ENCODE measurements around the gene KCNK6. TPM values are rescaled to one million over a fixed set of nuclear protein-coding genes. Genes with fewer than 3 reads are reported as not detected.

The KCNK6 gene
- total and polyA plus RNA-seq, 2 of the 8 experiments (the other 6 are each of a cell fraction or from before 2014, with no cell fraction given) = 10.6 to 13.3 TPM

DNA sequence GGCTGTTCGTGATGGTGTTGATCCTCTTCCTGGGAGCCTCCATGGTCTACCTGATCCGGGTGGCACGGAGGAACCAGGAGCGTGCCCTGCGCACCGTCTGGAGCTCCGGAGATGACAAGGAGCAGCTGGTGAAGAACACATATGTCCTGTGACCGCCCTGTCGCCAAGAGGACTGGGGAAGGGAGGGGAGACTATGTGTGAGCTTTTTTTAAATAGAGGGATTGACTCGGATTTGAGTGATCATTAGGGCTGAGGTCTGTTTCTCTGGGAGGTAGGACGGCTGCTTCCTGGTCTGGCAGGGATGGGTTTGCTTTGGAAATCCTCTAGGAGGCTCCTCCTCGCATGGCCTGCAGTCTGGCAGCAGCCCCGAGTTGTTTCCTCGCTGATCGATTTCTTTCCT lies 27.8 kb upstream of the KCNK6 start:
- Histone ChIP-seq H3K23ac (ENCODE audit: insufficient read length) (no peak overlapping the region), H3K56ac (replicated peaks; ENCODE audit: insufficient read length, low read depth, low read length) (no peak overlapping the region), H2BK5ac (ENCODE audit: low read depth, low read length) (no peak overlapping the region), H2BK20ac (ENCODE audit: low read length) (no peak overlapping the region), H2BK15ac (ENCODE audit: low read length) (no peak overlapping the region), H3K14ac (ENCODE audit: insufficient read length) (no peak overlapping the region), H4K5ac (ENCODE audit: insufficient read length, low read depth, low read length) (no peak overlapping the region), H4K20me1 (replicated peaks in 1 of 2; ENCODE audit: control insufficient read depth in 1 of 2, insufficient read depth in 2 of 2, low read length in 2 of 2) (peaks cover 2 to 7% of the 10 kb centered on the region in 2 experiments), H4K8ac (ENCODE audit: extremely low read depth, insufficient read depth, low read length) (no peak overlapping the region; the same call in 1 of the 2 replicates), H3K79me1 (ENCODE audit: low read depth, low read length) (no peaks in the 10 kb centered on the region), H3K79me2 (ENCODE audit: control insufficient read depth in 1 of 2, insufficient read depth in 2 of 2, low read length in 2 of 2) (no peaks in the 10 kb centered on the region), H3K4me1 (replicated peaks in 1 of 4; ENCODE audit: control insufficient read depth in 3 of 4, insufficient read depth in 4 of 4, low read length in 3 of 4) (no peaks in the 10 kb centered on the region), H3K9ac (replicated peaks in 1 of 4; ENCODE audit: extremely low read depth in 1 of 4, low read depth in 3 of 4, low read length in 3 of 4) (no peak overlapping the region), H3K4me3 (ENCODE audit: extremely low read depth in 1 of 4, insufficient read depth in 2 of 4, low read depth in 3 of 4, low read length in 4 of 4) (no peak overlapping the region), H4K91ac (replicated peaks; ENCODE audit: insufficient read length, low read length) (no peak overlapping the region), H3K27ac (ENCODE audit: low read depth, low read length) (no peak overlapping the region), H3K27me3 (replicated peaks in 1 of 4; ENCODE audit: control insufficient read depth in 3 of 4, extremely low read depth in 1 of 4, insufficient read depth in 3 of 4, low read length in 3 of 4) (no peaks in the 10 kb centered on the region), H3K36me3 (ENCODE audit: control insufficient read depth in 2 of 4, insufficient read depth in 4 of 4, low read length in 3 of 4) (peaks cover 14 to 49% (median 40%) of the 10 kb centered on the region in 4 experiments), H3K4me2 (ENCODE audit: insufficient read depth in 1 of 2, low read depth in 2 of 2, low read length in 2 of 2) (no peak overlapping the region), H3K9me3 (ENCODE audit: insufficient read depth in 2 of 2, low read depth in 1 of 2, low read length in 1 of 2) (no peaks in the 10 kb centered on the region), H3K23me2 (ENCODE audit: low read depth, low read length) (no peaks in the 10 kb centered on the region), H2BK12ac (ENCODE audit: low read depth, low read length) (no peak overlapping the region), H2AFZ (ENCODE audit: low read length) (no peak overlapping the region), H2AK5ac (ENCODE audit: low read depth, low read length) (no peak overlapping the region), H3K4ac (replicated peaks; ENCODE audit: insufficient read length, low read depth, low read length) (no peak overlapping the region), H2BK120ac (replicated peaks; ENCODE audit: low read depth, low read length) (no peak overlapping the region), H3K18ac (ENCODE audit: extremely low read depth, low read length) (no peak overlapping the region)
- DNase-seq (ENCODE audit: low read depth in 1 of 2, low spot score in 2 of 2) (no peak), FAIRE-seq (no peak)
- ChIA-PET POLR2A (ENCODE audit: partially characterized antibody) (interaction anchor here (0.9 to 1.6 kb wide), 3 partner anchors 20 to 28 kb away, joined by 4 to 5 read pairs (median 4); partner anchors contain the start of genes KCNK6 and SPINT2), CTCF (ENCODE audit: partially characterized antibody) (interaction anchor here (1.1 to 1.6 kb wide), 2 partner anchors 12 to 41 kb away, joined by 4 read pairs; partner anchors contain the start of gene C19orf33)
- 93% methylated on average over 15 of the region's 15 CpGs; no CpG with 5 or more reads in 1 of the 2 experiments for WGBS, 2 experiments (ENCODE audit: extremely low coverage in 1 of 2, insufficient coverage in 1 of 2, insufficient read length in 1 of 2, insufficient replicate concordance in 2 of 2, low coverage in 1 of 2, low lambda C conversion rate in 2 of 2, missing lambda C conversion rate in 1 of 2)
- TF ChIP-seq HDAC2 (IDR thresholded peaks at IDR 0.05; ENCODE audit: borderline replicate concordance in 1 of 2, low read depth in 2 of 2, low read length in 2 of 2) (no peak), BCL11A (IDR thresholded peaks at IDR 0.05; ENCODE audit: low read depth in 2 of 2, low read length in 2 of 2) (no peak), POLR2A (IDR thresholded peaks at IDR 0.05; ENCODE audit: control extremely low read depth in 1 of 2, low read depth in 2 of 2, low read length in 2 of 2) (no peak), RFX5 (IDR thresholded peaks at IDR 0.05; ENCODE audit: borderline replicate concordance, low read depth, low read length) (no peak), SP1 (IDR thresholded peaks at IDR 0.05; ENCODE audit: low read depth, low read length) (no peak), GTF2F1 (IDR thresholded peaks at IDR 0.05; ENCODE audit: borderline replicate concordance, low read depth, low read length) (no peak), MAFK (IDR thresholded peaks at IDR 0.05; ENCODE audit: low read depth, low read length) (no peak), KDM5A (IDR thresholded peaks at IDR 0.05; ENCODE audit: low read length) (no peak), SAP30 (IDR thresholded peaks at IDR 0.05; ENCODE audit: insufficient read depth, insufficient replicate concordance, low read length) (no peak), NANOG (IDR thresholded peaks at IDR 0.05; ENCODE audit: insufficient read depth, low read depth, low read length, poor library complexity, severe bottlenecking) (no peak)

Data from H1 (cell line).